ENCODE results near the gene CCDC61. TPM values are rescaled to one million over a fixed set of nuclear protein-coding genes. Genes with fewer than 3 reads are reported as not detected.
A peak's percentile ranks its signal among the peaks of the same experiment; 100 is the strongest.

Gene CCDC61
- polyA plus RNA-seq, 3 donors, result 4.3 to 8.8 (median 6.1) TPM

DNA sequence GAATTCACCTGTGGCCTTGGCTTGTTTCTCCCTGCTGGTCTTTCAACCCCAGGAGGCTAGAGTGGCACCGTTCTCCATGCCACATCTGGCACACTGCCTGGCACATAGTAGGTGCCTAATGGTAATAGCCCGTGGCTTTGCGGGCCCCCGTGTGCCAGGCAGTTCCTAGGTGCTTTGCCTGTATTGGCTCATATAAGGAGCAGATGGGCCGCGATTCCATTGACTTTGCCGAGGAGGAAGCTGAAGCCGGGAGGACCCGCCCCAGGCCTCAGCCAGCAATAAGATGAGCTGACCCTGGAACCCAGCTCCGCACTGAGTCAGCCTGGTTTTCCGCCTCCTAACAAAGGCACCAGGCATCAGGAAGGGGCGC lies 26.8 kb downstream of the CCDC61 start:
- Mint-ChIP-seq H3K36me3 (peaks cover 4 to 19% of the 10 kb centered on the region in 2 donors), H3K27ac (no peak overlapping the region), H3K4me1 (peaks cover 34% of the 10 kb centered on the region), H3K4me3 (peak overlapping the region in 1 of 2 donors; percentile 80), H3K27me3 (ENCODE audit: low read depth in 3 of 3) (peaks cover 33 to 53% (median 42%) of the 10 kb centered on the region in 3 donors), H3K9me3 (peaks cover 0 to 3% (median 0%) of the 10 kb centered on the region in 7 donors)
- Histone ChIP-seq H3K36me3 (replicated peaks in 1 of 2; ENCODE audit: control insufficient read depth in 1 of 2, insufficient read depth in 2 of 2, low read length in 2 of 2) (no peaks in the 10 kb centered on the region), H2AFZ (ENCODE audit: insufficient read depth, low read depth, low read length, poor library complexity, severe bottlenecking) (no peak overlapping the region), H3K9me3 (replicated peaks in 1 of 2; ENCODE audit: control insufficient read depth in 1 of 2, insufficient read depth in 1 of 2, low read length in 2 of 2) (no peaks in the 10 kb centered on the region), H4K20me1 (ENCODE audit: insufficient read depth, low read length) (peaks cover 3% of the 10 kb centered on the region), H3K9ac (ENCODE audit: insufficient read depth, low read length, poor library complexity, severe bottlenecking) (no peak overlapping the region), H3K27ac (ENCODE audit: low read depth in 1 of 2, low read length in 2 of 2) (no peak overlapping the region), H3K4me1 (ENCODE audit: control insufficient read depth in 1 of 2, insufficient read depth in 2 of 2, low read length in 2 of 2) (peaks cover 27 to 35% of the 10 kb centered on the region in 2 donors), H3K4me3 (replicated peaks in 1 of 3; ENCODE audit: low read depth in 2 of 3, low read length in 3 of 3) (no peak overlapping the region), H3K79me2 (ENCODE audit: insufficient read depth, low read length) (no peaks in the 10 kb centered on the region), H3K4me2 (replicated peaks; ENCODE audit: extremely low read depth, low read length, poor library complexity, severe bottlenecking) (no peak overlapping the region), H3K27me3 (ENCODE audit: control insufficient read depth in 2 of 2, insufficient read depth in 2 of 2, low read length in 2 of 2) (peaks cover 3 to 37% of the 10 kb centered on the region in 2 donors)
- TF ChIP-seq, protein P1, sequence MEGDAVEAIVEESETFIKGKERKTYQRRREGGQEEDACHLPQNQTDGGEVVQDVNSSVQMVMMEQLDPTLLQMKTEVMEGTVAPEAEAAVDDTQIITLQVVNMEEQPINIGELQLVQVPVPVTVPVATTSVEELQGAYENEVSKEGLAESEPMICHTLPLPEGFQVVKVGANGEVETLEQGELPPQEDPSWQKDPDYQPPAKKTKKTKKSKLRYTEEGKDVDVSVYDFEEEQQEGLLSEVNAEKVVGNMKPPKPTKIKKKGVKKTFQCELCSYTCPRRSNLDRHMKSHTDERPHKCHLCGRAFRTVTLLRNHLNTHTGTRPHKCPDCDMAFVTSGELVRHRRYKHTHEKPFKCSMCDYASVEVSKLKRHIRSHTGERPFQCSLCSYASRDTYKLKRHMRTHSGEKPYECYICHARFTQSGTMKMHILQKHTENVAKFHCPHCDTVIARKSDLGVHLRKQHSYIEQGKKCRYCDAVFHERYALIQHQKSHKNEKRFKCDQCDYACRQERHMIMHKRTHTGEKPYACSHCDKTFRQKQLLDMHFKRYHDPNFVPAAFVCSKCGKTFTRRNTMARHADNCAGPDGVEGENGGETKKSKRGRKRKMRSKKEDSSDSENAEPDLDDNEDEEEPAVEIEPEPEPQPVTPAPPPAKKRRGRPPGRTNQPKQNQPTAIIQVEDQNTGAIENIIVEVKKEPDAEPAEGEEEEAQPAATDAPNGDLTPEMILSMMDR (IDR thresholded peaks at IDR 0.05), result no peak
- no peak for DNase-seq
- intact Hi-C loops (cut with micrococcal nuclease), result no loop called here
- 73% methylated on average over 11 of the region's 12 CpGs for WGBS (ENCODE audit: insufficient coverage)

DNA sequence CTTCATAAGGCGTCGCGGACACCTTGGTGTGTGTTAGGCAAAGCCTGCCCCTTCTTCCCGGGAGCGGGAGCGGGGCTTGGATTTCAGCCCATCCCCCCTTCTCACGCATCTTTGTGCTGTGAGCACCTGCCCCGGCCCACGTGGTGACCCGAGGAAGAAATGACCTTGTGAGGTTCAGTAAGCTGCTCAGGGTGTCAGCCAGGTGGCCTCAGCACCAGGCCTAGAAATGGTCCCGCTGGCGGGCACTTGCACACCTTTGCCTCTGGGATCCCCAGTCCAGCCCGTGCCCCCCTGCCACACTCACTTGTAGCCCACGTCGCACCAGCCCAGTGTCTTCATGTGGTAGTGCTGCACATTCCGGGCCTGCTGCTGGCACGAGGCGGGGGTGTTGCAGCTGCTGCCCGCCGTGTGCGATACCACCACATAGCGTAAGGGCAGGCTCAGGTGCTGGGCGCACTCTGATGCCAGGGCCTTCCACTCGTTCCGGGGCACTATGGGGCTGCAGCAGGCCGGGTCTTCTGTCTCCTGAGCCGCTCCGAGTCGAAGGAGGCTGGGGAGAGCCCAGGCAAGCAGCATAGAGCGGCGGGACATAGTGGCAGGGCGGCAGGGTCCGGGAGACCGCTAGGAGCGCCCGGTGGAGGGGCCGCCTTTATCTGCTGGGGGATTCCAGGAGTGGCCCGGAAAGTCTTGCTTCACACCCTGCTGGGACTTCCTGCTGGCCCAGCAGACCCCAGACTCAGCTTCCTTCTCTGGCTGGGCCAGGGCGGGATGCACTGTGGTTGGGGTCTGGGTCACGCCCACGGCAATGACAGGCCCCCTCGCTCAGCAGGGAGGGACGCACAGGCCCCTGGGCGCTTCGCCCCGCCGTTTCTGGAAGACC lies 27.4 kb downstream of the CCDC61 start, which contains the start of gene PGLYRP1:
PGLYRP1 (minus strand) TSS at position 623 of the 880 bp plus-strand sequence; CDS start at position 591, 32 bp downstream.
- H3K4me1 Mint-ChIP-seq, result peaks cover 33% of the 10 kb centered on the region
- TF ChIP-seq, protein P1 (IDR thresholded peaks at IDR 0.05), result no peak
- H3K4me2 ChIP-seq (replicated peaks; ENCODE audit: extremely low read depth, low read length, poor library complexity, severe bottlenecking), result peak within 1 kb of the TSS; percentile 52
- no peaks in the 10 kb centered on the region for H4K20me1 ChIP-seq (ENCODE audit: insufficient read depth, low read length)
- H3K4me3 ChIP-seq (replicated peaks in 1 of 3; ENCODE audit: low read depth in 2 of 3, low read length in 3 of 3), result peak within 1 kb of the TSS in 1 of 3 experiments; percentile 46
- peak within 1 kb of the TSS in 1 of 7 donors; percentile 5 for H3K27ac Mint-ChIP-seq
- H3K9ac ChIP-seq (ENCODE audit: insufficient read depth, low read length, poor library complexity, severe bottlenecking), result peak within 1 kb of the TSS; percentile 32
- H3K27ac ChIP-seq (ENCODE audit: low read depth in 1 of 2, low read length in 2 of 2), result no peak within 1 kb of the TSS
- peaks cover 4 to 14% of the 10 kb centered on the region in 2 donors for H3K36me3 Mint-ChIP-seq
- H2AFZ ChIP-seq (ENCODE audit: insufficient read depth, low read depth, low read length, poor library complexity, severe bottlenecking), result peak within 1 kb of the TSS; percentile 59
- no peaks in the 10 kb centered on the region for H3K79me2 ChIP-seq (ENCODE audit: insufficient read depth, low read length)
- WGBS (ENCODE audit: insufficient coverage), result 28% methylated on average over 44 of the region's 47 CpGs
- H3K4me3 Mint-ChIP-seq, result peak within 1 kb of the TSS; percentile 12 to 80
- peaks cover 33 to 53% (median 42%) of the 10 kb centered on the region in 3 donors for H3K27me3 Mint-ChIP-seq (ENCODE audit: low read depth in 3 of 3)
- peaks cover 3 to 37% of the 10 kb centered on the region in 2 donors for H3K27me3 ChIP-seq (ENCODE audit: control insufficient read depth in 2 of 2, insufficient read depth in 2 of 2, low read length in 2 of 2)
- peaks cover 0 to 3% (median 0%) of the 10 kb centered on the region in 7 donors for H3K9me3 Mint-ChIP-seq
- intact Hi-C loops (cut with micrococcal nuclease), result no loop called here
- no peaks in the 10 kb centered on the region for H3K9me3 ChIP-seq (replicated peaks in 1 of 2; ENCODE audit: control insufficient read depth in 1 of 2, insufficient read depth in 1 of 2, low read length in 2 of 2)
- peaks cover 27 to 33% of the 10 kb centered on the region in 2 donors for H3K4me1 ChIP-seq (ENCODE audit: control insufficient read depth in 1 of 2, insufficient read depth in 2 of 2, low read length in 2 of 2)
- no peak for DNase-seq
- H3K36me3 ChIP-seq (replicated peaks in 1 of 2; ENCODE audit: control insufficient read depth in 1 of 2, insufficient read depth in 2 of 2, low read length in 2 of 2), result no peaks in the 10 kb centered on the region
